ENCODE results near the gene ELMO1.

Gene ELMO1

DNA sequence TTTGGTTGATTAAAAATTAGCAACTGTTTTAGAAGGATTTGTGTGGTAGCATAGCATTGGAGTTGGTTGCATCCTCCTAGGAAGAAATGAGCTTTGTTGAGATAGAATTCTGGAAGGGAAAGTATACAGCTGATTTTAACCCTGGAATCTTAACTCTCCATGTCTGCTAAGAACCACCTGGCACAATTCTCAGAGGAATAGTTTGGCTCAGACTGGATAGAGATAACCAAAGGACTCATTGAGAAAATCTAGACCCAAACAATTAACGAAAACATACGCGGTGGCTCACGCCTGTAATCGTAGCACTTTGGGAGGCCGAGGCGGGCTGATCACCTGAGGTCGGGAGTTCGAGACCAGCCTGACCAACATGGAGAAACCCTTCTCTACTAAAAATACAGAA lies 625.3 kb downstream of the ELMO1 start:
- Histone ChIP-seq H3K9me3 (ENCODE audit: insufficient read depth, low read length, severe bottlenecking) (no peaks in the 10 kb centered on the region), H3K27me3 (ENCODE audit: insufficient read depth, low read length, poor library complexity) (no peaks in the 10 kb centered on the region), H2AFZ (ENCODE audit: low read depth, low read length) (no peak overlapping the region), H3K36me3 (ENCODE audit: insufficient read depth, low read length) (no peaks in the 10 kb centered on the region), H4K20me1 (ENCODE audit: insufficient read depth, low read length) (no peaks in the 10 kb centered on the region), H3K4me2 (ENCODE audit: insufficient read depth, low read length) (no peak overlapping the region), H3K4me3 (ENCODE audit: low read depth in 1 of 2, low read length in 2 of 2) (no peak overlapping the region), H3K4me1 (ENCODE audit: insufficient read depth, low read length) (no peaks in the 10 kb centered on the region), H3K79me2 (ENCODE audit: insufficient read depth, low read length) (no peaks in the 10 kb centered on the region), H3K9ac (ENCODE audit: low read depth, low read length) (no peak overlapping the region), H3K27ac (ENCODE audit: low read length) (no peak overlapping the region)
- DNase-seq, result no peak
- no peak for ATAC-seq (ENCODE audit: insufficient read depth, low read depth)
- TF ChIP-seq EZH2 (IDR thresholded peaks at IDR 0.05; ENCODE audit: borderline replicate concordance, low read depth, low read length, severe bottlenecking), result no peak
- TF ChIP-seq, protein P1, sequence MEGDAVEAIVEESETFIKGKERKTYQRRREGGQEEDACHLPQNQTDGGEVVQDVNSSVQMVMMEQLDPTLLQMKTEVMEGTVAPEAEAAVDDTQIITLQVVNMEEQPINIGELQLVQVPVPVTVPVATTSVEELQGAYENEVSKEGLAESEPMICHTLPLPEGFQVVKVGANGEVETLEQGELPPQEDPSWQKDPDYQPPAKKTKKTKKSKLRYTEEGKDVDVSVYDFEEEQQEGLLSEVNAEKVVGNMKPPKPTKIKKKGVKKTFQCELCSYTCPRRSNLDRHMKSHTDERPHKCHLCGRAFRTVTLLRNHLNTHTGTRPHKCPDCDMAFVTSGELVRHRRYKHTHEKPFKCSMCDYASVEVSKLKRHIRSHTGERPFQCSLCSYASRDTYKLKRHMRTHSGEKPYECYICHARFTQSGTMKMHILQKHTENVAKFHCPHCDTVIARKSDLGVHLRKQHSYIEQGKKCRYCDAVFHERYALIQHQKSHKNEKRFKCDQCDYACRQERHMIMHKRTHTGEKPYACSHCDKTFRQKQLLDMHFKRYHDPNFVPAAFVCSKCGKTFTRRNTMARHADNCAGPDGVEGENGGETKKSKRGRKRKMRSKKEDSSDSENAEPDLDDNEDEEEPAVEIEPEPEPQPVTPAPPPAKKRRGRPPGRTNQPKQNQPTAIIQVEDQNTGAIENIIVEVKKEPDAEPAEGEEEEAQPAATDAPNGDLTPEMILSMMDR (IDR thresholded peaks at IDR 0.05; ENCODE audit: borderline replicate concordance, extremely low read depth, low read length, poor library complexity, severe bottlenecking), result no peak

GRCh38 chr7:36821617-36822016 lies 627.0 kb downstream of the ELMO1 start:
- Histone ChIP-seq H2AFZ (ENCODE audit: low read depth, low read length) (no peak overlapping the region), H4K20me1 (ENCODE audit: insufficient read depth, low read length) (no peaks in the 10 kb centered on the region), H3K36me3 (ENCODE audit: insufficient read depth, low read length) (no peaks in the 10 kb centered on the region), H3K79me2 (ENCODE audit: insufficient read depth, low read length) (no peaks in the 10 kb centered on the region), H3K4me3 (ENCODE audit: low read depth in 1 of 2, low read length in 2 of 2) (no peak overlapping the region), H3K27ac (ENCODE audit: low read length) (no peak overlapping the region), H3K4me2 (ENCODE audit: insufficient read depth, low read length) (no peak overlapping the region), H3K9ac (ENCODE audit: low read depth, low read length) (no peak overlapping the region), H3K9me3 (ENCODE audit: insufficient read depth, low read length, severe bottlenecking) (no peaks in the 10 kb centered on the region), H3K27me3 (ENCODE audit: insufficient read depth, low read length, poor library complexity) (no peaks in the 10 kb centered on the region), H3K4me1 (ENCODE audit: insufficient read depth, low read length) (no peaks in the 10 kb centered on the region)
- TF ChIP-seq EZH2 (IDR thresholded peaks at IDR 0.05; ENCODE audit: borderline replicate concordance, low read depth, low read length, severe bottlenecking), result no peak
- TF ChIP-seq, protein P1 (IDR thresholded peaks at IDR 0.05; ENCODE audit: borderline replicate concordance, extremely low read depth, low read length, poor library complexity, severe bottlenecking), result no peak
- no peak for DNase-seq
- no peak for ATAC-seq (ENCODE audit: insufficient read depth, low read depth)

DNA sequence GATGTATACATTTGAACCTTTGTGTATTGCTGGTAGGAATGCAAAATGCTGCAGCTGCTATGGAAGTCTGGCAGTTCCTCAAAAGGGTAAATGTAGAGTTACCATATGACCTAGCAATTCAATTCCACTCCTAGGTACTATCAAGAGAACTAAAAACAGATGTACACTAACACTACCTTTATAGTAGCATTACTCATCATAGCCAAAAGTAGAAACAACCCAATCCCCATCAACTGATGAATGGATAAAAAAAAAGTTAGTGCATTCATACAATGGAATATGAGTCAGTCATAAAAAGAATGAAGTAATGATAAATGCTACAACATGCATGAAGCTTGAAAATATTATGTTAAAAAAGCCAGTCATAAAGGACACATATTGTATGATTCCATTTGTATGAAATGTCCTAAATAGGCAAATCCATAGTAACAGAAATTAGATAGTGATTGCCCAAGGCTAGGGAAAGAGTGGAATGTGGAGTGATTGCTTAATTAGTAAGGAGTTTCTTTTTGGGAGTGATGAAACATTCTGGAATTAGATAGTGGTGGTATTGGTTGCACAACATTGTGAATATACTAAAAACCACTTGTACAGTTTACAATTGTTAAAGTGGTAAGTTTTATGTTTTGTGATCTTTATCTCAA lies 628.0 kb downstream of the ELMO1 start:
- no peaks in the 10 kb centered on the region for H3K9me3 ChIP-seq (ENCODE audit: insufficient read depth, low read length, severe bottlenecking)
- DNase-seq (no peak), ATAC-seq (ENCODE audit: insufficient read depth, low read depth) (no peak)

More for the DNA sequence above, 628.0 kb downstream of the ELMO1 start:
- Histone ChIP-seq H3K27me3 (ENCODE audit: insufficient read depth, low read length, poor library complexity) (no peaks in the 10 kb centered on the region), H3K27ac (ENCODE audit: low read length) (no peak overlapping the region), H3K4me3 (ENCODE audit: low read depth in 1 of 2, low read length in 2 of 2) (no peak overlapping the region), H4K20me1 (ENCODE audit: insufficient read depth, low read length) (no peaks in the 10 kb centered on the region), H3K4me1 (ENCODE audit: insufficient read depth, low read length) (no peaks in the 10 kb centered on the region), H3K79me2 (ENCODE audit: insufficient read depth, low read length) (no peaks in the 10 kb centered on the region), H3K36me3 (ENCODE audit: insufficient read depth, low read length) (no peaks in the 10 kb centered on the region), H3K4me2 (ENCODE audit: insufficient read depth, low read length) (no peak overlapping the region), H2AFZ (ENCODE audit: low read depth, low read length) (no peak overlapping the region), H3K9ac (ENCODE audit: low read depth, low read length) (no peak overlapping the region)
- TF ChIP-seq EZH2 (IDR thresholded peaks at IDR 0.05; ENCODE audit: borderline replicate concordance, low read depth, low read length, severe bottlenecking), result no peak
- TF ChIP-seq, protein P1 (IDR thresholded peaks at IDR 0.05; ENCODE audit: borderline replicate concordance, extremely low read depth, low read length, poor library complexity, severe bottlenecking), result no peak

All from DND-41 (cell line).